ENCODE measurements around the gene ZNF441.

DNA sequence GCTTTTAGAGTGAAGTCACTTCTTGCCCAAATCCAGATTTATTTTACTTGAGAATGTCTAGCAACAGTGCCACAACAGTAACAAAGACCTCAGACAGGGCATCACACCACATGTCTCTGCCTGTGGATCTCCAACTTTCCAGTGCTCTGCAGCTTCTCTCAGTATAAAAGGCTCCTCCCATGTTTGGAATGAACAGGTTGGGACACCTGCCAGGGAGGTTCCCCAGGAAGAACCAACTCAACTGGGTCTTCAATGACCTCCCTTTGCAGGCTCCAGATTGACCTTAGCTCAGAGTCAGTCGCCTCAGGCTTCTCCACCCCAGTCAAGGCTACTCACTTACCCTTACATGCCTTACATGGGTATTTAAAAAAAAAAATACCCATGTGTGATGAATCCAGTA is 31.4 kb upstream of the ZNF441 start:
- TF ChIP-seq, protein P1, sequence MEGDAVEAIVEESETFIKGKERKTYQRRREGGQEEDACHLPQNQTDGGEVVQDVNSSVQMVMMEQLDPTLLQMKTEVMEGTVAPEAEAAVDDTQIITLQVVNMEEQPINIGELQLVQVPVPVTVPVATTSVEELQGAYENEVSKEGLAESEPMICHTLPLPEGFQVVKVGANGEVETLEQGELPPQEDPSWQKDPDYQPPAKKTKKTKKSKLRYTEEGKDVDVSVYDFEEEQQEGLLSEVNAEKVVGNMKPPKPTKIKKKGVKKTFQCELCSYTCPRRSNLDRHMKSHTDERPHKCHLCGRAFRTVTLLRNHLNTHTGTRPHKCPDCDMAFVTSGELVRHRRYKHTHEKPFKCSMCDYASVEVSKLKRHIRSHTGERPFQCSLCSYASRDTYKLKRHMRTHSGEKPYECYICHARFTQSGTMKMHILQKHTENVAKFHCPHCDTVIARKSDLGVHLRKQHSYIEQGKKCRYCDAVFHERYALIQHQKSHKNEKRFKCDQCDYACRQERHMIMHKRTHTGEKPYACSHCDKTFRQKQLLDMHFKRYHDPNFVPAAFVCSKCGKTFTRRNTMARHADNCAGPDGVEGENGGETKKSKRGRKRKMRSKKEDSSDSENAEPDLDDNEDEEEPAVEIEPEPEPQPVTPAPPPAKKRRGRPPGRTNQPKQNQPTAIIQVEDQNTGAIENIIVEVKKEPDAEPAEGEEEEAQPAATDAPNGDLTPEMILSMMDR (IDR thresholded peaks at IDR 0.05 in 4 of 5, conservative IDR thresholded peaks at IDR 0.05 in 1 of 5) = no peak
- TF ChIP-seq POLR2A (IDR thresholded peaks at IDR 0.05) = no peak
